Renal cortical epithelial cell (primary cell): Measurements from ENCODE around the gene DTL. TPM values are rescaled to one million over a fixed set of nuclear protein-coding genes. Genes with fewer than 3 reads are reported as not detected.

Experiments used
- DNase-seq: peaks from one replicate; pipeline ENCODE4 v3.0.0-alpha.2; 2011; ENCODE audit warnings: low read depth
- total RNA-seq: library from RNA; depleted of rRNA; stranded (reverse); fragments of >200 nt; gene quantifications from 2 replicates; pipeline ENCODE4 v1.2.3, GENCODE V29; 2014

Gene DTL
- total RNA-seq, 1 donor from 2014 or later: 1.1 TPM

DNA sequence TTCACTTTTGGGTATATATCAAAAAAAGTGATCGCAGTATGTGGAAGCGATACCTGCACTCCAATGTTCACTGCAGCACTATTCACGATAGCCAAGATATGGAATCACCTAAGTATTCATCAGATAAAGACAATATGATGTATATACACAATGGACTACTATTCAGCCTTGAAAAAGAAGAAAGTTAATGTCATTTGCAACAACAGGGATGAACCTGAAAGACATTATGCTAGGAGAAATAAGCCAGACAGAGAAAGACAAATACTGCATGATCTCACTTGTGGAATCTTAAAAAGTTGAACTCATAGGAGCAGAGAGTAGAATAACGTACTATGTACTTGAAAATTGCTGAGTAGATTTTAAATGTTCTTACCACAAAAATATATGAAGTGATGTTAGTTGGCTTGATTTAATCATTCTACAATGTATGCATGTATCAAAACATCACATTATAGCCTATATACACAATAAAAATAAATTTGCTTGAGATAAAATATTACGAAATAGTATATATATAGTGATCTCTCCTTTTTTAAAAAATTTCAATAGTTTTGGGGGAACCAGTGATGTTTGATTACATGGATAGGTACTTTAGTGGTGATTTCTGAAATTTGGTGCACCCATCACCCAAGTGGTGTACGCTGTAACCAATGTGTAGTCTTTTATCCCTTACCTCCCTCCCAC lies 56.0 kb downstream of the DTL start:
- DNase-seq: no peak

DNA sequence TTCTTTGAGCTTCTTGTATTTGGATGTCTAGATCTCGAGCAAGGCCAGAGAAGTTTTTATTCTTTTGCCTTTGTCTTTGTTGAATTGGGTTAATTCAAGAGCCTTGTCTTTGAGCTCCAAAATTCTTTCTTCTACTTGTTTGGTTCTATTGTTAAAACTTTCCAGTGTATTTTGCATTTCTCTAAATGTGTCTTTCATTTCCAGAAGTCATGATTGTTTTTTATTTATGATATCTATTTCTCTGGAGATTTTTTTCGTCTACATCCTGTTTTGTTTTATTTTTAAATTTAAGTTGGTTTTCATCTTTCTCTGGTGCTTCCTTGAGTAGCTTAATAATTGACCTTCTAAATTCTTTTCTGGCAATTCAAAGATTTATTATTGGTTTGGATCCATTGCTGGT lies 61.8 kb downstream of the DTL start:
- DNase-seq: no peak

DNA sequence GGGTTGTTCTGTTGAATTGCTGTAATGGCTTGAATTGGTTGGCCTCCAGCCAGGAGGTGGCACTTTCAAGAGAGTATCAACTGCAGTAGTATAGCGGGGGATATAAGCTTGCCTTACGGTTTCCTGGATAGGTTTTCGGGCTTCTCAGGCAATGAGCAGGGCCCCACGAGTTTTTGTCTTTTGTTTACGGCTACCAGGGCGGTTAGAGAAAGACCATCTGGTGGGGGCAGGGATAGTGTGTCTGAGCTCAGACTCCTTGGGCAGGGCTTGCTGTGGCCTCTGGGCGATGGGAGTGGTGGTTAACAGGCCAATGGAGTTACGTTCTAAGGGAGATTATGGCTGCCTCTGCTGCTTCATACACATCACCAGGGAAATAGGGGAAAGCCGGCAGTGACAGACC lies 62.8 kb downstream of the DTL start:
- no peak for DNase-seq

DNA sequence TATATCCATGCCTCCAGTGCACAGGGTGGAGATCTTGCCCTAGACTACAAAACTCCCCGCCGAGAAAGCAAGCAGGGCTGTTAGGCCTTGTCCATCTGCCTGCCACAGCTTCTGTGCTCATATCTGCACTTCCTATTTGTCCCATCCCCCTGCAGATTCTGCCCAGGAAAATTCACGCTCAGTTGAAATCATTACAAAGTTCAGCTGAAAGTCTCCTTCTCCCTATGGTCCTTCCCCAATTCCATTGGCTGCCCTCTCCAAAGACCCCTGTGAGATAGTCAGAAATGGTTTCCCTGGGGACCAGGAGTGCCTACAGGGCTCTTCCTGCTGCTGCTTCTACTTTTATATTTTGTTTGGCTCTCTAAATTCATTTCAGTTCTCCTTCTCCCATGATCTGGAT lies 63.2 kb downstream of the DTL start:
- no peak for DNase-seq

DNA sequence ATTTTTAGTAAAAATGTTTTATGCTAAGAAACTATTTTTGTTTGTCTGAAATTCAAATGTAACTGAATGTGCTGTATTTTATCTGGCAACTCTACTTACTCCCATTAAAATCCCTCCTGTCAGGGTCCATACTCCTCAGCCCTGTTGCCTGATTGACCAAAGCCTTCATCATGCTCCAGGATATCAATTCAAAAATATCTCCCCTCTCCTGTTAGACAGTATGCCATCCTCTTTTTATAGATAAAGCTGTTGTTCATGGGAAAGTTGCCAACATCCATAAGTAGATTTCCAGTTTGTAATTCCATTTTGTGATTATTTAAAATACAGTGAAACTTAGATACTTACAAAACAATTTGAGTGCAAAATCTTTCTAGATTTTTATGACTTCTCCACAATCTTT lies 65.7 kb downstream of the DTL start:
- no peak for DNase-seq

DNA sequence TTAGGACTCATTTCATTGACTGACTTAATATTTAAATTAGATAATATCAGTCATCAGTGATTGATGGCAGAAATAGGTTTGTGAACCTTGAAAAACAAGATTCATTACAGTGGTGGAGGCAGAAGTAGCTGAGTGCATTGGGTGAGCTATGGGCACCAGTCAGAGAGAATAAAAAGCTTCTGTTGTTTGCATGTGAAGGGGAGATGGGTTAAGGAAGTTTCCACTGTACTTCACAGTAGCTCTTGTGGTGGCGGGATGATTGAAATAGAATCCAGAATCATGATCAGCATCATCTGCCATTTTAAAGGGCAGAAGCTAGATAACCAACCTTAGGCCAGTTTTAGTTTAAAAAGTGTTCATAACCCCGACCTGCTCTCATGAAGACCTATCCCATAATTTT lies 66.2 kb downstream of the DTL start:
- no peak for DNase-seq

DNA sequence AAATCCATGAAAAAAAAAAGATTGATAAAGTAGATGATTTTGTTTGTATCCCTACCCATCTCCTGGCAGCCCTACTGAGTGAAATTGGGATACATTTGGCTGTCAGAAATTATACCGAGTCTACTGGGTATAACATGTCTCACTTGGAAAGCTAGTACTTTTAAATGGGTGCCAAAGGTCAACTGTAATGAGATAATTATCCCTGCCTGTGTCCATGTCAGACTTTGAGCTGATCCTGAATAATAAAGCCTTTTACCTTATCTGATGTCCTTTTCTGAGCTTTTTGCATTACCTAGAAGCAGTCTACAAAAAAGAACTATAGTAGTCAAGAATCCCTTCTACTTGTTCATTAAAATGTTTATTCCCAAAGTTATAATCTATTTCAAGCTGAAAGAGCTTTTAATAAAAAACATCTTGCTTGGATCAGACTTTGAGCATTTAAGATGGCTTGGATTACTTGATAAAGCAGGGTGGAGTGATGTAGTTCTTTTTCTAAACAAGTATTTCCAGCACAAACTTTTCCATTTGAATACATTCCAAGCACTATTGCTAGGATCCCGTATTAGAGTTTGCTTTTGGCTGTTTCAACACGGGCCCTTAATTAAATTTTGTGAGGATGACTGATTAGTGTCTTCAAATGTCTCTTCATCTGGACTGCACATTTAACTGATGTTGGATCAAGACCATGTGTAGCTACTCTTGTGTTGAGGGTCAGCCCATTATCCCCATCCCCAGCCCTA lies 69.2 kb downstream of the DTL start:
- no peak for DNase-seq

DNA sequence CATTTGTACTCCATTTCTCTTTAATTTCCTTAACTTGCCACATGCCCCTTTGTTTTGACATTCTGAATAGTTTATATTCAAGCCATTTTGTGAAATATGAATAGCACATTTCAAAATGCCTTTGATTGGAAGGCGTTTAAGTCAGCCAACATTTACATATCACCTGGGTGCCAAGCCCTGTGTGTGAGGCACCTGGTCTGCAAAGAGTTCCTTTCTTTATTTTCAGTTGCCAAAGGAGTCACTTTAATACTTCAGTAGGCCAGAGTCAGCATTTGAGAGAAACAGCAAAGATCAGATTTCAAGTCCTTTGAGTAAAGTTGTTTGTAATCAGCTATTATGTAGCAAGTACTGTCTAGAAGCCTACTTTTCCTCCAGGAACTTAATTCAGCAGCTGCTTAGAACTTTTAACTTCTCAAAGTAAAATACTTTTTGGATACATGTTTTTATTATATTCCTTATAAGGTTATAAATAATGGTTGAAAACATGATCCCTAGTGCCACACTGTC lies 70.8 kb downstream of the DTL start:
- DNase-seq: no peak

DNA sequence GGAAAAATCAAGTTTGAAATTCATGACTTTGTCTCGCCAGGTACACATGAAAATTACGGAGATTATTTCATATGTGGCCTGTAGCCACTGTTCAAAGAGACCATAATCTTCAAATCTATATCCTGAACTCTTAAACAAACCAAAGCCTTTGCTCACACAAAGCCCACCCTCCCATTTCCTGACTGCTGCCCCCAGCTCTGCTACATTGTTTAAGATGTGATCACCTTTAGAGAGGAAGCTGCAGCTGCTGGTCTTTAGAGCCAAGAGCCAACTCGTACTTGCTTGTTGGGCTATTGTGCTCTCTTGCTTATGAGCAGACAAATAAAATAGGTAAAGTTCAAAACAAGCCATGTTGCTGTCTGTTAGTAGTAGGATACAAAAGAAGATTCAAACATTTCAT lies 71.9 kb downstream of the DTL start:
- no peak for DNase-seq

DNA sequence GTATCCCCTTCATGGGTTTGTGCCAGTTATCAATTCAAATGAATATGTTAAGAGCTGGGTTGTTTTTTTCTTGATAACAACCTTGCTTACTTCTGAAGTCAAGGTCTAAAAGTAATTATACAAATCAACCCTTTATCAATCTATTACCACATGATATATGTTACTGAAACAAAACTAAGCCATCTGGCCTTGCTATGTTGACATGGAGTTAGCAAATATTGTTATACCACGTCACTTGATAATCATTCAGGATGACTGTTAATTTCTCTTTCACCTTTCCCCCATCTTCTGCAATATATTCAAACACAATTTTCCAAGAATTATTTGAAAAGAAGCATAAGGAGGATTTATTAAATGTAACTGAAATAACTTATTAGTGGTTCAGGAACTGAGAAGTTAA lies 72.6 kb downstream of the DTL start:
- DNase-seq: no peak

DNA sequence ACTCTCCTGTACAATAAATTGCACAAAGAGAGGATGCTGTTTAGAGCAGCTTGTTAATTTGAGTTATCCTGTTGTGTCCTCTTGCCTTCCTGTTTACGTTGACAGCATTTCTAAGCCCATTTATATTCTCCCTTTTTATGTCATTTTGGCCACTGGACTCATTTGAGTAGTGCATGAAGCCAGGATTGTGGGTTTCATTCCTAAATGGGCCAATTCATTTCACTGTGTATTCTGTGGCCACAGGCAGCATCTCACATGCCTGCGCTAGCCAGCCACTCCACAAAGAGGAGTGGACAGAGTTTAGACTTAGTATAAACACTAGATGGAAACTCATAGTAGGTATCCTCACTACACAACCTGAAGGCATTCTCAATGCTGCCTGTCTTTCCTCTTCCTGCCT lies 73.4 kb downstream of the DTL start:
- no peak for DNase-seq

DNA sequence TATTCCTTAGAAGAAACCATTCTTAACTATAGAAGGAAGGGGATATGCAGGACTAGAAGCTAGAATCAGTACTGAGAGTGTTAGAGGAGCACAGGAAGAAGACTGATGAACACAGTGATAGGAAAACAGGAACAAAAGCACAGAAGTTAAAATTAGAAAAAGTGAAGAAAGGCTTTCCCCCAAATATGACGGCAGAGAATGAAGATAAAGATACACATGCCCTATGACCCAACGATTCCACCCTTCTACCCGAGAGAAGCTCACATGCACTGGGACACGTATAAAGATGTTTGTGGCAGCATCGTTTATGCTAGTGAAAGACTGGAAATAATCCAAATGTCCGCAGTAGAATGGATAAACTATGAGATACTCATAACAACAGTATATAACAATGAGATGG lies 74.2 kb downstream of the DTL start:
- DNase-seq: no peak

DNA sequence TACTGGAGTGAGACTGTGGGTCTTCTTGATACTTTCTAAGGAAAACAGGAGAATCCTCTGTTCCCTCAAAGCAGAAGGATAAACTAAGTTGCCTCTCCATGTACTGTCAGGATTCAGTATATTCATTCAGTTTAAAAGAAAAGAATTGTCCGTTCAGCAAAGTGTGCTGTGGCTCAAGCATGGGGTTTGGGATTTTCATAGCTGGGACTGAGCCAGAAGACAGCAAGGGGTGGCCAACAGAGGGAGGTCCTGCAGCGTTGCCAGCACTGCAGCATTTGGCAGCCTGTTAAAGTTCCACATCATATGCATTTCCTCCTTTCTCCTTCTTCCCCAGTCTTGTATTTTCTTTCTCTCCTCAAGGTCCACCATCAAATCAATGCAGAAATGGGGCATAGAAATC lies 75.1 kb downstream of the DTL start:
- DNase-seq: peak; percentile 14

DNA sequence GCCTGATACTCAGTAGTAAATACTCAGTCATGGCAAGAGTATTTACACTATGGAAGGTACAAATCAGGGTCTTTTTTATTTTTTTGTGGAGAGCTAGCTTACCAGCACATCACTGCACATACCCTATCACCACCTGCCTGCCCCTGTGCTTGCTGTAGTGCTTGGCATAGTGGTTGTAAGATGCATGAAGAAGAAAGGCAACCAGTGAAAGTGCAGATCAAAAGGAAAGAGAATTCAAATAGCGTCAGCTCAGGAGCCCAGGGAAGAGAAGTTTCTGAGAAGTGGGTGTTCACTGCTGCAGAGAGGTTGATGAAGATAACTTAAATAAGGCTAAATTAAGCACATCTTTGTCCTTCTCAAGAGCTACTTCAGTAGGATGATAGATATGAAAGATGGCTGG lies 76.0 kb downstream of the DTL start:
- DNase-seq: no peak

DNA sequence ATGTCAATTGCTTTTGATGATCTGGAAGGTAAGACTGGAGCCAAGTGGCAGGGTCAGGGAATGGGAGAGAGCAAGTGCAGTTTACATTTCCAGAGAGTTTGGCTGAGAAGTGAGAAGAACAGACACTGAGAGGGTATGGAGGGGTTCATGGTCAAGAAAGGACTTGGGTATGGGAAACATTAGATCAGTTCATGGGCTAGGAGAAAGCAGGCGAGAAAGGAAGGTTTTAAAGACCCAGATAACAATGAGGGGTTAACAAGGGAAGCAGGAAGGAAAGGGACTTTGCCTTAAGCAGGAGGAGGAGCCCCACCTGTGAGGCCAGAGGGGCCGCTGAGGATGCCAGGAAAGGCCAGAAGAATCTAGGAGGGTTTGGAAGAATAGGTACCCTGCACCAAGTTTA lies 78.2 kb downstream of the DTL start:
- DNase-seq: no peak

DNA sequence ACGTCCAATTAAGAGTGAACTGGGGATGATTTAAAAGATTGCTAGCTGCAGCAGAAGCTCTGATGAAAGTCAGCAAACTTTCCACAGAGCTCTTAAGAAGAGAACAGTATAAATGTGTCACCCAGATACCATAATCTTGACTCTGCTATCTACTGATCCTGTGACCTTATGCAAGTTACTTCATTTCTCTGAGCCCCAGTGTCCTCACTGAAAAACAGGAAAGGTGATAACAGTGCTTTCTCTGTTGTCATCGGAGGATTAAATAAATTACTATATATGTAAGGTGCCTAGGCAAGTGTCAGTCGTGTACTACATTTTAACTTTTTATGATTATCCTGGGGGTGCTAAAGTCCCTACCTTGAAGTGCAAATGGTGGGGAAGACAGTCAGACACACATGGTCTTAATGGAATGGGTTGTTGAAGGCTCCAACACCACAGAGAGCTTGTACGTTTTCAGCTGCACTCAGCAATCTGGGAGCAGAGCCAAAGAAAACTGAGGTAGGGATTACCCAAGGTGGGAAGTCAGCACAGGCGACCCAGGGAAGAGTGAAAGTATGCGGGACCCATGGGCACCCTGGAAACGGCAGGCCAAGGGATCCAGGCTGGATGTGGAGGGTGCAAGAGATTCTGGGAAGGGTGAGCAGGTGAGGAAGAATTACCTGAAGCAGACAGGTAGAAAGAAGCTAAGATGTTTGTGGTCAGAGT lies 82.8 kb downstream of the DTL start:
- peak; percentile 66 for DNase-seq

DNA sequence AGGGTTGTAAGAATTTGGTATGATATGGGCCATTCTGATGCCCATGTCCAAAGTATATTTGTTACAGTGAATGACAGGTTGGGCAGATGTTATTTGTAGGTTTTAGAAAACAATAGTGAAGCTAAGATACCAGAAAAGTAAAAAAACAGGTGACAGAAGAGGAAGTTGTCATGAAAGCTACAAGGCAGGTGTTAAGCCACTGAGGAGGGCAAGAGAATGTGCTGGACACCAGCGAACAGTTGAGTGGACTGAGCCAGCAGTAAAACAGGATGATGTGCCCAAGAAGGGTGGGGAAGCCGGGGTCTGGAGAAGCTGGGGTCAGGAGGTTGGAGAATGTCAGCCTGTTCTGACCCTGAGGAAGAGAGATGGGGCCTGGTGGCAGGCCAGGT lies 83.3 kb downstream of the DTL start:
- no peak for DNase-seq

DNA sequence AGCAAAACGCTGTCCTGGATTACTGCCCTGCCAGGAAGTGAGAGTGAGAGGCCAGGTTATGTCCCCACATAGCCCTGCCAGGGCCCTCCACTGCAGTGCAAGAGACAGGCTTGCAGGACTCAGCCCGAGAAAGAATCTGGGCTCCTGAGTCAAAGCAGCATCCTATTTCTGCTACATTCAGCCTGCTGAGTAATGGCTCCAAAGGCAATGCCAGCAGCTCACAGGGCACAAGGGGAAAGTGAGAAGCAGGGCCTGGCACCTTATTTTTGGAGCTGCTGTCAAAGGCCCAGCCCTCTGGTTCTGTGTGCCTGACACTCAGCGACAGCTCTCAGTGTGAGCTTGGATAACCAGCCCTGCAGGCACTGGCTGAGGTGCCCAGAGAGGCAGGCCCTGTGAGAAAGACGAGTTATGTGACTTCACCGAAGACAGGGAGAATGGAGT lies 83.9 kb downstream of the DTL start:
- no peak for DNase-seq

DNA sequence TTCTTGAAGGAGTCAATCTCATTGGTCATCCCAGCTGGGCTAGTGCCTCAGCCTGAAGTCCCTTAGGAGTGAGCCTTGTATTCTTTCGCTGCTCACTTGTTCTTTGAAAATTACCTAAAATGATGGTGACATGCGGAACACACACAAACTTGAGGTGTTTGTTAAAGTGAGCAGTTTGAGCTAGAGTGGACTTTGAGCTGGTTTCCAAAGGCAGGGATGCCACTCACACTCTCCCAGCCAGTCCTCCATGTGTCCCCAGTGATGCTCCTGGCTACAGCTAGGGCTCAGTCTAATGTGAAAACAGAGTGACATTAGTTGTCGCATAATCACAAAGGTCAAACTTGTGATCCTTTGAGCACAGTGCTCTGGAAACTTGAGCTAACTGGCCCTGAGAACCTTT lies 84.3 kb downstream of the DTL start:
- no peak for DNase-seq

DNA sequence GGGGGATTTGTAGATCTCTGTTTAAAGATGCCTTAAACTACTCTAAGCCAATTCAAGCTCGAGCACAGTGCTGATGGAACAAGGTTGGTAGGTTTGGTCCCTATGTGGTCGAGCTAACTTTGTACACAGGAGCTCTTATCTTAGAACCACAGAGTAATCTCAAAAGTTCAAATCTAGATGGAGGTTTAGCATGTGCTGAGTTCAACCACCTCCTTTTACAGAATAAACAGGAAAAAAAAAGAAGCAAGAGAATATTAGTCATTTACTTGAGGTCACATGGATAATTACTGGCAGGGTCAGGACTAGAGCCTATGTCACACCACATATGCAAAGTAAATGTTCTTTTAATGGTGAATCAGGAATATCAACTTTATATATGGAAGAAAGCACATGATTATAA lies 86.2 kb downstream of the DTL start:
- DNase-seq: peak; percentile 6

DNA sequence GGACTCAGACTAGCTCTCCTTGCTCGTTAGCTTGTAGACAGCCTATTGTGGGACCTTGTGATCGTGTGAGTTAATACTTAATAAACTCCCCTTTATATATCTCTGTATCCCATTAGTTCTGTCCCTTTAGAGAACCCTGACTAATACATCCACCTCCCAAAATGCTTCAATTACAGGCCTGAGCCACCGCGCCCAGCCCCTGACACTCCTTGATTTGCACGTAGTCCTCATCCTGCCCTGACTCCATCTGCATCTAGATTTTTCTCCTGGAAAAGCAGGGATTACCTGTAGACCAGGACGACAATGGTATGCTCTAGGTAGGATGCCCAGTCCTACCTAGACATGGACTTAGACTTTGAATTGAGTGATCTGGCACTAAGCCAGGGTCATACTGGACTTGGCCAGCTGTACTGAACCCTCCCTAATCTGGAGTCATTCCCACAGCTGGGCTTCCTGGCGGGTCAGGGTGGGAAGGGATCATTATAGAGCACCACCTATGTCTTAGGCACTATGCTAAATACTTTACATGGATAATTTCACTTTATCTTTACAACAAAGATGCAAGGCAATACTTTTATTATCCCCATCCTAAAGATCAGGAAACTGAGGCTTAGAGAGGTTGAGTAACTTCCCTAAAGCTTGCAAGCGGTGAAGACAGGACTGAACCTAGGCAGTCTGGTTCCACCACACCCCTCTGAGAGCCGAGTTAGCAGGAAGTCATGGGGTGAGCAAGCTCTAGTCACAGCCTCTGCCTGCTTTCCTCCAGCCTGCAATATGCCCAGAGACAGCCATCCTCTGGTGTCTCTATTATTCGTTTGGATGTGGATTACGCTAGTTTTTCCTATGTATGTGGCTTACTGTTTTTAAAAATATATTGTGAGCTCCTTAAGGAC lies 89.4 kb downstream of the DTL start:
- DNase-seq: no peak

DNA sequence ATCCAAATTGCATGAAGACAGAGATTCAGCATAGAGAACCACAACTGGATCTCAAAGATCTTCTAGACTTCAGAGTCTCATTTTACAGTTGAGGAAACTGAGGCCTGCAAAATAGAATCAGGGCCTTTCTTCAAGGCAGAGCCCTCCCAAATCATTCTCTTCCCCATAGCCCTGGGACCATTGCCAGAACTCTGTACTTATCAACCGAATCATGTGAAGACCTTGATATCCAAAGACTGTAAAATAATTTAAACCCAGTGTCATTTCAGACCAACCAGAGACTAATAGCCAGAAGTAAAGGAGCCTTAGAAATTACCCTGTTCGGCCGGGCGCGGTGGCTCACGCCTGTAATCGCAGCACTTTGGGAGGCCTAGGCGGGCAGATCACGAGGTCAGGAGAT lies 90.1 kb downstream of the DTL start:
- no peak for DNase-seq
